Upper lobe of right lung (tissue), 1 donor: ENCODE results near the gene SUGCT. TPM values are rescaled to one million over a fixed set of nuclear protein-coding genes. Genes with fewer than 3 reads are reported as not detected.

ENCODE experiments used
- ATAC-seq: fragments of 200-7000 bp; cut with Tn5 transposase; one replicate; pipeline ENCODE4 v1.9.1; 2020; ENCODE audit warnings: mild to moderate bottlenecking, moderate library complexity
- DNase-seq: peaks from one replicate; pipeline ENCODE4 v3.0.0-alpha.2; 2020
- H3K27ac ChIP-seq: fragments of 200-600 bp; one replicate; pipeline ENCODE4 v1.8.0; 2022
- H3K27me3 ChIP-seq: fragments of 200-600 bp; one replicate; pipeline ENCODE4 v1.8.0; 2022; ENCODE audit warnings: mild to moderate bottlenecking
- H3K36me3 ChIP-seq: fragments of 200-600 bp; one replicate; pipeline ENCODE4 v1.8.0; 2022
- H3K4me1 ChIP-seq: fragments of 200-600 bp; one replicate; pipeline ENCODE4 v1.8.0; 2022
- H3K4me3 ChIP-seq: fragments of 200-600 bp; one replicate; pipeline ENCODE4 v1.8.0; 2022; ENCODE audit warnings: mild to moderate bottlenecking
- H3K9me3 ChIP-seq: fragments of 200-600 bp; one replicate; pipeline ENCODE4 v1.8.0; 2022
- intact Hi-C: fragments of 100-400 bp; cut with DNase I; formaldehyde crosslinking; loops from one replicate; pipeline ENCODE4 v1.11.0; 2022
- total RNA-seq: library from RNA; stranded (reverse); fragmentation: NEBNext Ultra II Directional; extraction: Animal tissue kit (Norgen Biotek cat#: 25700); gene quantifications from one replicate; pipeline ENCODE4 v1.2.1, GENCODE V29; 2021
- TF ChIP-seq, protein P1 (sequence below): fragments of 200-600 bp; IDR thresholded peaks from one replicate; pipeline ENCODE4 v1.8.0; 2022; ENCODE audit warnings: antibody characterized with exemption
- donor health status: DM: no; HTN: yes; CAD: no; lungs with severe emphysema.

The SUGCT gene
- total RNA-seq, 1 donor from 2014 or later, result 4.1 TPM

DNA sequence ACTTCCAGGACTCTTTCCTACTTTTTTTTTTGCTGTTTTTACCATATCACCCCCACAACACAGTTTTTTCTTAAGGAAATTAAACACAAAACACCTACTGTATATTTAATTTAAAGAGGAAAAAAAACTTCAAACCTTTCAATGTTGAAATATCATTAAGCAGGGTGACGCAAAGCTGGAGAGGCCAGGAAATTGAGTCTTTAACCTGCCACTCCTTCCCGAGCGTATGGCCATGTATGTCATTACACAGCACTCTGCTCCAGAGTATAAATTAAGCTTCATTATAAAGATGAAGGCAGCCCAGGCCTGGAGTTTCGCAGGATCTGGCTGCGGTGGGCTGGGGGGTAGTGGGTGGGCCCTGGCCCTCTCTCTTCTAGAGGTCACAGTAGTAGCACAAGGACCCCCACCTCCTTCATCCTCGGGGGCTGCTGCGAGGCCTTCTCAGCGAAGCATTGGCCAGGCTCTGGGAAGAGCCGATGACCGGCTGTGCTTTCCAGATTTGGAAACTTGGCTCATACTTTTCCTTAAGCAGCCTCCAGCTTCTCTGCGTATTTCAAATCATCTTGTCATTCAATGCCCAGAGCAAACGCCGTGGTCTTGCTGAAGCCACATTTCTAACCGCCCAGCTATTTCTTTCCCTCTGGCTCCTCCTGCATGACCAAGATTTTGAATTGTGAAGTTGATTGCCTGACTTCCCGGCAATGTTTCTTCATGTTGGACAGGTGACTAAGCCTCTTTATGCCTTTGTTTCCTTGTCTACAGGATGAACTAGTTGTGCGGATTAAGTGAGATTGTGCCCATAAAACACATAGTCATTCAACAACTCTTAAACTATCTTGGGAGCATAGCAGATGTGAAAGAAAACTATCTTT, 765.1 kb downstream of the SUGCT start:
- no peak for DNase-seq
- H3K27me3 ChIP-seq, result no peaks in the 10 kb centered on the region
- no peaks in the 10 kb centered on the region for H3K9me3 ChIP-seq
- H3K36me3 ChIP-seq, result no peaks in the 10 kb centered on the region
- no peak overlapping the region for H3K4me3 ChIP-seq
- H3K27ac ChIP-seq, result no peak overlapping the region
- no peak for ATAC-seq
- intact Hi-C loops, result no loop called here
- H3K4me1 ChIP-seq, result no peaks in the 10 kb centered on the region
- TF ChIP-seq, protein P1, sequence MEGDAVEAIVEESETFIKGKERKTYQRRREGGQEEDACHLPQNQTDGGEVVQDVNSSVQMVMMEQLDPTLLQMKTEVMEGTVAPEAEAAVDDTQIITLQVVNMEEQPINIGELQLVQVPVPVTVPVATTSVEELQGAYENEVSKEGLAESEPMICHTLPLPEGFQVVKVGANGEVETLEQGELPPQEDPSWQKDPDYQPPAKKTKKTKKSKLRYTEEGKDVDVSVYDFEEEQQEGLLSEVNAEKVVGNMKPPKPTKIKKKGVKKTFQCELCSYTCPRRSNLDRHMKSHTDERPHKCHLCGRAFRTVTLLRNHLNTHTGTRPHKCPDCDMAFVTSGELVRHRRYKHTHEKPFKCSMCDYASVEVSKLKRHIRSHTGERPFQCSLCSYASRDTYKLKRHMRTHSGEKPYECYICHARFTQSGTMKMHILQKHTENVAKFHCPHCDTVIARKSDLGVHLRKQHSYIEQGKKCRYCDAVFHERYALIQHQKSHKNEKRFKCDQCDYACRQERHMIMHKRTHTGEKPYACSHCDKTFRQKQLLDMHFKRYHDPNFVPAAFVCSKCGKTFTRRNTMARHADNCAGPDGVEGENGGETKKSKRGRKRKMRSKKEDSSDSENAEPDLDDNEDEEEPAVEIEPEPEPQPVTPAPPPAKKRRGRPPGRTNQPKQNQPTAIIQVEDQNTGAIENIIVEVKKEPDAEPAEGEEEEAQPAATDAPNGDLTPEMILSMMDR, result no peak

DNA sequence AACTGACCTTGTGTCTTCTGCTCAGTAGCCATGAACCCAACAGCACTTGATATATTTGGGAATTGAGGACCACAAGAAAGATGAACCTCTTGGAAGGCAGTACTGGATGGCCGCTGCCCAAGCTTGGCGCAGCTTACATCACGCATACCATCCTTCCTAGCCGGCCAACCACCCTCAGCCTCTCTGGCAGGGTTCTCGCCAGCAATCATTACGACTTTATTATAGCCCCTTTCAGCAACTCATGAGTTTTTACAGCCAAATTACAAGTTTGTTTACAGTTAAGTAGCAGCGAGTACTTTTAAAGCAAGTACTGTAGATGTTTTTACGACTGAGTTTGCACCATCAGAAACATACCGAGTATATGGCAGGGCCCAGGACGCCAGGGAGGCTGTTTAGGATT, 769.1 kb downstream of the SUGCT start:
- Histone ChIP-seq H3K36me3 (no peaks in the 10 kb centered on the region), H3K27ac (no peak overlapping the region), H3K9me3 (peaks cover 3% of the 10 kb centered on the region), H3K4me3 (no peak overlapping the region), H3K27me3 (no peaks in the 10 kb centered on the region), H3K4me1 (no peaks in the 10 kb centered on the region)
- ATAC-seq (no peak), DNase-seq (no peak)
- intact Hi-C loops, result no loop called here
- TF ChIP-seq, protein P1, result no peak

DNA sequence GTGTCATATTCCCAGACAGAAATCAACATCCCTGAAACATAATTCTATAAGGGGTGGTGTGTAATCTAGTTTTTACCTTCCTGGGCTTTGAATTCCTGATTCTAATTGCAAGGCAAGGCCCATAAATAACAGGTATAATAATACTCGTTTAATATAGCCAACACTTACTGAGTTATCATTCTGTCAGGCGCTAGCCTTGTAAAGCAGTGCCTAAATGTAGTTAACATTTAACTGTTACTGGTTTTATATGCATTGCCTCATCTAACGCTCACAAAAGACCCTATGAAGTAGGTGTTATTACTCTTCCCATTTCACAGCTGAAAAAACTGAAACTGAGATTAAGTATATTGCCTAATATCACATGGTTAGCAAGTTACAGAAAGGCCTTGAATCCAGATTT, 772.5 kb downstream of the SUGCT start:
- no peak overlapping the region for H3K27ac ChIP-seq
- intact Hi-C loops, result no loop called here
- peaks cover 3% of the 10 kb centered on the region for H3K9me3 ChIP-seq
- no peak for DNase-seq
- H3K4me1 ChIP-seq, result no peaks in the 10 kb centered on the region
- H3K4me3 ChIP-seq, result no peak overlapping the region
- no peaks in the 10 kb centered on the region for H3K27me3 ChIP-seq
- no peaks in the 10 kb centered on the region for H3K36me3 ChIP-seq
- no peak for ATAC-seq
- TF ChIP-seq, protein P1, result no peak

DNA sequence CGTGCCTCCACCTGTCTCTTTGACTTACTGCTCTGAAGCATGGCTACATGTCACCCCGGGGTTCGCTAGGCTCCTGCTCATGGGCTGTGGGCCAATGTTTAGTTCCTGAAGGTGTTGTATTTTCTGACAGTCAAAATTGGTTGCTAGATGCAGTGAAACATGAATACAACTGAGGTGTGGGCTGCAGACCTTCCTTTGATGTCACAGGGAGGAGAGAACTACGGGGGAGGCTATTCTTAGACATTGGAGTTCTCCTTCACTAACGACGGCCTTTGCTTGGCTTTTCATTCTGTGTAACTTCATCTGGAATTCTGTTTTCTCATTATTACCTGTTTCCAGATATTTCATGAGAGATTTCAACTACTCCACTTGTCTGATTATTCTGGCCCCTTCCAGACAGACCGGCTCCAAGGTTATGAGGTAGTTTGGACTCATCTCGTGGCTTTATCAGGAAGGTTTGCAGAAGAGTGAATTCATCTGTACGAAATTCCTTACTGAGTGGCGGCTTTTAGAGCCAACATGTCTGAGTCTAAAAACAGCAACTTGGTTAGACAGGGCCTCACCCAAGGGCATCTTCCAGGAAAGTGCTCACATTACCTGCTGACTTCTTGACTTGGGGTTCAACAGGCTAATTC, 774.7 kb downstream of the SUGCT start:
- Histone ChIP-seq H3K4me1 (no peaks in the 10 kb centered on the region), H3K27ac (no peak overlapping the region), H3K4me3 (no peak overlapping the region), H3K36me3 (no peaks in the 10 kb centered on the region), H3K27me3 (no peaks in the 10 kb centered on the region), H3K9me3 (peaks cover 3% of the 10 kb centered on the region)
- DNase-seq, result no peak
- no peak for ATAC-seq
- TF ChIP-seq, protein P1, result no peak
- intact Hi-C loops, result no loop called here

Other genes starting within 250 kb of the SUGCT start
- gene CDK13, start 184.7 kb upstream of the SUGCT start, total RNA-seq, result 51.4 TPM
- 29.7 TPM for gene MPLKIP, start 383 bp upstream of the SUGCT start, total RNA-seq